Erythroblast (primary cell): Measurements from ENCODE around the gene WBP2.

ENCODE experiments used
- GATA1 ChIP-seq: IDR thresholded peaks from 2 replicates; pipeline ENCODE4 v1.6.1; 2011; ENCODE audit warnings: low read depth, mild to moderate bottlenecking, control low read depth, low read length, moderate library complexity
- POLR2A ChIP-seq: IDR thresholded peaks from 2 replicates; pipeline ENCODE4 v1.6.1; 2011; ENCODE audit warnings: mild to moderate bottlenecking, low read length

- no peak for TF ChIP-seq POLR2A
- no peak for TF ChIP-seq GATA1
These were observed 27.6 kb downstream of the WBP2 start for GRCh38 chr17:75827308-75828075.
